ENCODE results near the gene C10orf90. TPM values are rescaled to one million over a fixed set of nuclear protein-coding genes. Genes with fewer than 3 reads are reported as not detected.

Gene C10orf90
- total RNA-seq, 4 donors from 2014 or later: not detected

DNA sequence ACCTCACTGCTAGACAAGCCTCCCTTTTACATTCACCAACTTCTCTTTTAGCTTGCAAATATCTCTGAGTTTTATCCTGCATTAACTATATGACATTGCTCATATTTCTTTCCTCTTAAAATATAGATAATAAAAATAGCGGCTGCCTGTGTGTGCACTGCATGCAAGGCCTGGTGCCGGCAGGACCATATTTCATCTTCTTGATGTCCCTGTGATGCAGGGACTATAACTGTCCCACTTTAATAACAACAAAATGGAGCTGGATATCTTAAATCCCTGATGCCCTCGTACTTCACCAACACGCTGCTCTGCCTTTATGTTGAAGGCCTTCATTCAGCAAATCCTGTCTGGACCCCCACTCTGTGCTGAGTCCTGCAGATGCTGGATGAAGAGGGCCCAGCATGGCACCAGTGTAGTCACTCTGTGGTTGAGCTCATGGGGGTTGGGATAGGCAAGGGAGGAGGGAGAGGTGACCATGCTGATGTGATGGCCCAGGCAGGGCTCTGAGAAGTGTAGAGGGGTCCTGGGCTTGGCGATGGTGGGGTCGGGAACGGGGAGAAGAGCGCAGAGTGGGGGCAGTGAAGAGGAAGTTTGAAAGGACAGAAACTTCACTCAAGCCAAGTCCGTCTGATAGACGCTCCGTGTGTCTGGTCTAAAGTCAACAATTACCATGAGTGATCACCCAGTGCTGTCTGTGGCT lies 40.4 kb downstream of the C10orf90 start:
- WGBS, 2 donors: 90 to 92% methylated on average over 11 of the region's 11 CpGs
- TF ChIP-seq, protein P1, sequence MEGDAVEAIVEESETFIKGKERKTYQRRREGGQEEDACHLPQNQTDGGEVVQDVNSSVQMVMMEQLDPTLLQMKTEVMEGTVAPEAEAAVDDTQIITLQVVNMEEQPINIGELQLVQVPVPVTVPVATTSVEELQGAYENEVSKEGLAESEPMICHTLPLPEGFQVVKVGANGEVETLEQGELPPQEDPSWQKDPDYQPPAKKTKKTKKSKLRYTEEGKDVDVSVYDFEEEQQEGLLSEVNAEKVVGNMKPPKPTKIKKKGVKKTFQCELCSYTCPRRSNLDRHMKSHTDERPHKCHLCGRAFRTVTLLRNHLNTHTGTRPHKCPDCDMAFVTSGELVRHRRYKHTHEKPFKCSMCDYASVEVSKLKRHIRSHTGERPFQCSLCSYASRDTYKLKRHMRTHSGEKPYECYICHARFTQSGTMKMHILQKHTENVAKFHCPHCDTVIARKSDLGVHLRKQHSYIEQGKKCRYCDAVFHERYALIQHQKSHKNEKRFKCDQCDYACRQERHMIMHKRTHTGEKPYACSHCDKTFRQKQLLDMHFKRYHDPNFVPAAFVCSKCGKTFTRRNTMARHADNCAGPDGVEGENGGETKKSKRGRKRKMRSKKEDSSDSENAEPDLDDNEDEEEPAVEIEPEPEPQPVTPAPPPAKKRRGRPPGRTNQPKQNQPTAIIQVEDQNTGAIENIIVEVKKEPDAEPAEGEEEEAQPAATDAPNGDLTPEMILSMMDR (IDR thresholded peaks at IDR 0.05): no peak
- no peak for TF ChIP-seq POLR2A (IDR thresholded peaks at IDR 0.05)
- no peak for TF ChIP-seq EP300 (IDR thresholded peaks at IDR 0.05)
- Histone ChIP-seq H3K27me3 (no peaks in the 10 kb centered on the region), H3K36me3 (no peaks in the 10 kb centered on the region), H3K4me1 (no peaks in the 10 kb centered on the region), H3K9me3 (no peaks in the 10 kb centered on the region), H3K27ac (no peak overlapping the region), H3K4me3 (no peak overlapping the region)
- no peak for DNase-seq (ENCODE audit: low spot score in 2 of 2)

GRCh38 chr10:126628746-126629145 lies 41.7 kb downstream of the C10orf90 start:
- TF ChIP-seq POLR2A (IDR thresholded peaks at IDR 0.05) (no peak), EP300 (IDR thresholded peaks at IDR 0.05) (no peak)
- TF ChIP-seq, protein P1 (IDR thresholded peaks at IDR 0.05): no peak
- H3K27ac ChIP-seq: no peak overlapping the region
- no peaks in the 10 kb centered on the region for H3K4me1 ChIP-seq
- H3K9me3 ChIP-seq: no peaks in the 10 kb centered on the region
- no peak overlapping the region for H3K4me3 ChIP-seq
- 44 to 68% methylated on average over 3 of the region's 3 CpGs for WGBS, 2 donors
- H3K36me3 ChIP-seq: no peaks in the 10 kb centered on the region
- DNase-seq (ENCODE audit: low spot score in 2 of 2): no peak
- H3K27me3 ChIP-seq: no peaks in the 10 kb centered on the region

DNA sequence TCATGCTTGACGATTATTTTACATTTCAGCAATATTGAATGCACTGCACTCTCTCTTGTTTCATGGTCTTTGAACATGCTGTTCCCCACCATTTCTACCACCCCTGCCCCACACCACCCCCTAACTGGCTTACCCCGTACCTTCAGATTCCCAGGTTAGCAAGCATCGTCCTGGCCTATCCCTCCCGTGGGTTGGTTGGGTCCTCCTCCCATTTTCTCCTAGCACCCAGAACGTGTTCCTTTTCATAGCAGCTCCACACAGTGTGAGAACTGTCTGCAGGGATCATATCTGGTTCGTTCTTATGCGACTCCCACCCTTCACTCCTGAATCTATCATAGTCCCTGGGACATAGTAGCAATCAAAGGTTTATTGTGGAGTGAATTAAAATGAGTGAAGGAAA lies 48.6 kb downstream of the C10orf90 start:
- WGBS, 2 donors: 86 to 88% methylated on average over 7 of the region's 7 CpGs
- DNase-seq (ENCODE audit: low spot score in 2 of 2): no peak
- no peaks in the 10 kb centered on the region for H3K27me3 ChIP-seq
- no peaks in the 10 kb centered on the region for H3K9me3 ChIP-seq
- no peak overlapping the region for H3K4me3 ChIP-seq
- no peaks in the 10 kb centered on the region for H3K4me1 ChIP-seq
- H3K27ac ChIP-seq: no peak overlapping the region
- no peak for TF ChIP-seq EP300 (IDR thresholded peaks at IDR 0.05)
- TF ChIP-seq, protein P1 (IDR thresholded peaks at IDR 0.05): no peak
- TF ChIP-seq POLR2A (IDR thresholded peaks at IDR 0.05): no peak
- no peaks in the 10 kb centered on the region for H3K36me3 ChIP-seq

DNA sequence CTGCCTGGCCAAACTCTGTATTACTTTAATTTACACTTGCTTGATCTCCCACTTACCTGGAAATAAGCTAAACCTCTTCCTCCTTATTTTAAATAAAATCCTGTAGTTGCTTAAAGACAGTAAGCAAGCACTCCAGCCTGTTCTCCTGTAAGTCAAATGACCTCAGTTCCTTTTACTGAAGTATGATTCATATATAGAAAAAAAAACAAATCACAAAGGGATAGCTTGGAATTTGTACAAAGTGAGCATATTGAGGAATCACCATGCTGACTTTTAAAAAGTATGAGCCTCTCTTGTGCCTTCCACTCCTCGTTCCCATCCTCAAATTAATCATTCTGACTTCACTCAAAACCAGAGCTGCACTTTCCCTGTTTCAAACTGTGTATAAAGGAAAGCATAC lies 52.0 kb downstream of the C10orf90 start:
- Histone ChIP-seq H3K27me3 (no peaks in the 10 kb centered on the region), H3K4me1 (no peaks in the 10 kb centered on the region), H3K4me3 (no peak overlapping the region), H3K36me3 (no peaks in the 10 kb centered on the region), H3K9me3 (no peaks in the 10 kb centered on the region), H3K27ac (no peak overlapping the region)
- no peak for DNase-seq (ENCODE audit: low spot score in 2 of 2)
- 38 to 40% methylated on average over 1 of the region's 1 CpG for WGBS, 2 donors
- TF ChIP-seq POLR2A (IDR thresholded peaks at IDR 0.05): no peak
- TF ChIP-seq EP300 (IDR thresholded peaks at IDR 0.05): no peak
- TF ChIP-seq, protein P1 (IDR thresholded peaks at IDR 0.05): no peak

- Histone ChIP-seq H3K4me1 (no peaks in the 10 kb centered on the region), H3K27me3 (no peaks in the 10 kb centered on the region), H3K36me3 (no peaks in the 10 kb centered on the region), H3K27ac (no peak overlapping the region), H3K4me3 (no peak overlapping the region), H3K9me3 (no peaks in the 10 kb centered on the region)
- TF ChIP-seq, protein P1 (IDR thresholded peaks at IDR 0.05): no peak
- TF ChIP-seq POLR2A (IDR thresholded peaks at IDR 0.05) (no peak), EP300 (IDR thresholded peaks at IDR 0.05) (no peak)
- WGBS, 2 donors: 63 to 78% methylated on average over 3 of the region's 3 CpGs
- DNase-seq (ENCODE audit: low spot score in 2 of 2): no peak
These were observed 52.8 kb downstream of the C10orf90 start for GRCh38 chr10:126617733-126618132.
